Measurements from ENCODE around the gene NAT8L. TPM values are rescaled to one million over a fixed set of nuclear protein-coding genes. Genes with fewer than 3 reads are reported as not detected.

The NAT8L gene
- total RNA-seq, 3 donors from 2014 or later (not counting 1 experiment from before 2014, with no cell fraction given), result not detected

- Histone ChIP-seq H3K4me1 (ENCODE audit: control insufficient read depth, insufficient read depth, low read length) (peaks cover 7% of the 10 kb centered on the region), H3K9me3 (ENCODE audit: control insufficient read depth, insufficient read depth, low read length) (no peaks in the 10 kb centered on the region), H3K27ac (ENCODE audit: low read length) (no peak overlapping the region), H3K4me3 (ENCODE audit: low read length) (no peak overlapping the region), H3K27me3 (ENCODE audit: control insufficient read depth, insufficient read depth, low read length) (peaks cover 3% of the 10 kb centered on the region), H3K36me3 (ENCODE audit: control insufficient read depth, insufficient read depth, low read length) (no peaks in the 10 kb centered on the region)
- Mint-ChIP-seq H3K27ac (no peak overlapping the region), H3K4me3 (no peak overlapping the region), H3K36me3 (no peaks in the 10 kb centered on the region), H3K4me1 (no peaks in the 10 kb centered on the region), H3K27me3 (ENCODE audit: low read depth in 2 of 2) (peaks cover 35 to 41% of the 10 kb centered on the region in 2 donors), H3K9me3 (no peaks in the 10 kb centered on the region)
- no peak for DNase-seq
- no peak for TF ChIP-seq CTCF (IDR thresholded peaks at IDR 0.05)
- no peak for ATAC-seq
- 96% methylated on average over 10 of the region's 10 CpGs for WGBS (ENCODE audit: insufficient coverage)
- intact Hi-C loops (cut with micrococcal nuclease), result loop anchor here (5.0 kb wide), 1 partner anchor 286 kb away; no protein-coding TSS in a partner anchor
Measured at GRCh38 chr4:2036327-2036726, 22.8 kb upstream of the NAT8L start.

GRCh38 chr4:2036866-2037265 lies 22.3 kb upstream of the NAT8L start:
- no peaks in the 10 kb centered on the region for H3K36me3 Mint-ChIP-seq
- Histone ChIP-seq H3K4me3 (ENCODE audit: low read length) (no peak overlapping the region), H3K36me3 (ENCODE audit: control insufficient read depth, insufficient read depth, low read length) (no peaks in the 10 kb centered on the region), H3K9me3 (ENCODE audit: control insufficient read depth, insufficient read depth, low read length) (no peaks in the 10 kb centered on the region), H3K27me3 (ENCODE audit: control insufficient read depth, insufficient read depth, low read length) (peaks cover 5% of the 10 kb centered on the region), H3K4me1 (ENCODE audit: control insufficient read depth, insufficient read depth, low read length) (peaks cover 12% of the 10 kb centered on the region), H3K27ac (ENCODE audit: low read length) (no peak overlapping the region)
- no peak for TF ChIP-seq CTCF (IDR thresholded peaks at IDR 0.05)
- ATAC-seq (no peak), DNase-seq (no peak)
- H3K9me3 Mint-ChIP-seq, result no peaks in the 10 kb centered on the region
- intact Hi-C loops (cut with micrococcal nuclease), result loop anchor here (5.0 kb wide), 1 partner anchor 285 kb away; no protein-coding TSS in a partner anchor
- H3K27ac Mint-ChIP-seq, result no peak overlapping the region
- peaks cover 37 to 41% of the 10 kb centered on the region in 2 donors for H3K27me3 Mint-ChIP-seq (ENCODE audit: low read depth in 2 of 2)
- WGBS (ENCODE audit: insufficient coverage), result 62% methylated on average over 7 of the region's 7 CpGs
- no peaks in the 10 kb centered on the region for H3K4me1 Mint-ChIP-seq
- H3K4me3 Mint-ChIP-seq, result no peak overlapping the region

- DNase-seq (peak in 1 of 2 donors; percentile 19), ATAC-seq (no peak)
- H3K9me3 Mint-ChIP-seq, result no peaks in the 10 kb centered on the region
- Histone ChIP-seq H3K27ac (ENCODE audit: low read length) (no peak overlapping the region), H3K36me3 (ENCODE audit: control insufficient read depth, insufficient read depth, low read length) (no peaks in the 10 kb centered on the region), H3K9me3 (ENCODE audit: control insufficient read depth, insufficient read depth, low read length) (no peaks in the 10 kb centered on the region), H3K4me3 (ENCODE audit: low read length) (no peak overlapping the region), H3K4me1 (ENCODE audit: control insufficient read depth, insufficient read depth, low read length) (peaks cover 18% of the 10 kb centered on the region), H3K27me3 (ENCODE audit: control insufficient read depth, insufficient read depth, low read length) (peaks cover 5% of the 10 kb centered on the region)
- H3K27ac Mint-ChIP-seq, result no peak overlapping the region
- H3K36me3 Mint-ChIP-seq, result no peaks in the 10 kb centered on the region
- intact Hi-C loops (cut with micrococcal nuclease), result no loop called here
- TF ChIP-seq CTCF (IDR thresholded peaks at IDR 0.05), result no peak
- peak overlapping the region; percentile 85 for H3K4me3 Mint-ChIP-seq
- no peaks in the 10 kb centered on the region for H3K4me1 Mint-ChIP-seq
- 6% methylated on average over 86 of the region's 91 CpGs for WGBS (ENCODE audit: insufficient coverage)
- peaks cover 31 to 35% of the 10 kb centered on the region in 2 donors for H3K27me3 Mint-ChIP-seq (ENCODE audit: low read depth in 2 of 2)
Measured at GRCh38 chr4:2040391-2041238, 18.5 kb upstream of the NAT8L start.

Data from natural killer cell (primary cell).